ENCODE results near the gene PRDX5. TPM values are rescaled to one million over a fixed set of nuclear protein-coding genes. Genes with fewer than 3 reads are reported as not detected.

PRDX5 gene
- polyA plus RNA-seq, 2 donors: 442 to 808 TPM

DNA sequence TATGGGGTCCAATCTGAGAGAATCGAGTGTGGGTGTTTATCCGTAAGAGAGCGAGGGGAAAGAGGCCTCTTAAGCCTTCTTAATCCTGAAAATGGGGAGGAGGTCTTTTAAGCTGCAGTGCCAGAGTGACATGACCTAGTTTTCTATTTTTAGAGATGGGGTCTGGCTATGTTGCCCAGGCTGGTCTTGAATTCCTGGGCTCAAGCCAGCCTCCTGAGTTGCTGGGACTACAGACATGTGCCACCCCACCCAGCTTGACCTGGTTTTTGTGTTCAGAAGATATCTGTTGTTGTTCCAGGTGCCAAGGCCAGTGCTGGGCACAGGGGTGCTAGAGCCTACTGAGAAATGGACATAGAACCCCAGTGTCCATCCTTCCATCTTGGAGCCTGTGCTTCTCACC lies 34.8 kb upstream of the PRDX5 start:
- peak overlapping the region in 1 of 2 donors; percentile 24 for H3K4me3 ChIP-seq (ENCODE audit: low read depth in 1 of 2, low read length in 2 of 2)
- peaks cover 6 to 24% of the 10 kb centered on the region in 2 donors for H3K4me1 ChIP-seq (ENCODE audit: control insufficient read depth in 2 of 2, insufficient read depth in 2 of 2, low read length in 1 of 2)
- peak overlapping the region in 1 of 2 donors; percentile 72 for H3K27ac ChIP-seq (ENCODE audit: low read depth in 2 of 2, low read length in 1 of 2)
- peaks cover 0 to 10% of the 10 kb centered on the region in 2 donors for H3K36me3 ChIP-seq (ENCODE audit: control insufficient read depth in 2 of 2, insufficient read depth in 2 of 2, low read length in 1 of 2)
- 82 to 83% methylated on average over 3 of the region's 3 CpGs for WGBS, 2 donors
- no peaks in the 10 kb centered on the region for H3K9me3 ChIP-seq (ENCODE audit: control insufficient read depth in 2 of 2, insufficient read depth in 1 of 2, low read depth in 1 of 2, low read length in 1 of 2)
- H3K27me3 ChIP-seq (ENCODE audit: control insufficient read depth in 1 of 2, insufficient read depth in 2 of 2, low read length in 2 of 2): no peaks in the 10 kb centered on the region

GRCh38 chr11:64284048-64284961 lies 33.6 kb upstream of the PRDX5 start, which contains the start of gene BAD:
BAD (minus strand) TSS chr11:64284665; CDS start chr11:64284368, 297 bp downstream.
- H3K4me3 ChIP-seq (ENCODE audit: low read depth in 1 of 2, low read length in 2 of 2): peak within 1 kb of the TSS; percentile 63 to 74
- WGBS, 2 donors: 2% methylated on average over 38 to 44 of the region's 44 CpGs
- H3K27ac ChIP-seq (ENCODE audit: low read depth in 2 of 2, low read length in 1 of 2): peak within 1 kb of the TSS; percentile 95 to 97
- H3K27me3 ChIP-seq (ENCODE audit: control insufficient read depth in 1 of 2, insufficient read depth in 2 of 2, low read length in 2 of 2): no peaks in the 10 kb centered on the region
- H3K4me1 ChIP-seq (ENCODE audit: control insufficient read depth in 2 of 2, insufficient read depth in 2 of 2, low read length in 1 of 2): peaks cover 6 to 24% of the 10 kb centered on the region in 2 donors
- no peaks in the 10 kb centered on the region for H3K9me3 ChIP-seq (ENCODE audit: control insufficient read depth in 2 of 2, insufficient read depth in 1 of 2, low read depth in 1 of 2, low read length in 1 of 2)
- H3K36me3 ChIP-seq (ENCODE audit: control insufficient read depth in 2 of 2, insufficient read depth in 2 of 2, low read length in 1 of 2): peaks cover 0 to 5% of the 10 kb centered on the region in 2 donors

- H3K4me3 ChIP-seq (ENCODE audit: low read depth in 1 of 2, low read length in 2 of 2): peak within 1 kb of the TSS; percentile 63 to 74
- WGBS, 2 donors: 0 to 1% methylated on average over 83 to 102 of the region's 102 CpGs
- no peaks in the 10 kb centered on the region for H3K9me3 ChIP-seq (ENCODE audit: control insufficient read depth in 2 of 2, insufficient read depth in 1 of 2, low read depth in 1 of 2, low read length in 1 of 2)
- no peaks in the 10 kb centered on the region for H3K27me3 ChIP-seq (ENCODE audit: control insufficient read depth in 1 of 2, insufficient read depth in 2 of 2, low read length in 2 of 2)
- H3K4me1 ChIP-seq (ENCODE audit: control insufficient read depth in 2 of 2, insufficient read depth in 2 of 2, low read length in 1 of 2): peaks cover 6 to 24% of the 10 kb centered on the region in 2 donors
- H3K36me3 ChIP-seq (ENCODE audit: control insufficient read depth in 2 of 2, insufficient read depth in 2 of 2, low read length in 1 of 2): peaks cover 0 to 5% of the 10 kb centered on the region in 2 donors
- H3K27ac ChIP-seq (ENCODE audit: low read depth in 2 of 2, low read length in 1 of 2): peak within 1 kb of the TSS; percentile 95 to 97
Observed at GRCh38 chr11:64284962-64285884, 32.7 kb upstream of the PRDX5 start, which contains the start of gene GPR137. GPR137 (plus strand) TSS chr11:64285848; CDS start chr11:64286525, 677 bp downstream.

DNA sequence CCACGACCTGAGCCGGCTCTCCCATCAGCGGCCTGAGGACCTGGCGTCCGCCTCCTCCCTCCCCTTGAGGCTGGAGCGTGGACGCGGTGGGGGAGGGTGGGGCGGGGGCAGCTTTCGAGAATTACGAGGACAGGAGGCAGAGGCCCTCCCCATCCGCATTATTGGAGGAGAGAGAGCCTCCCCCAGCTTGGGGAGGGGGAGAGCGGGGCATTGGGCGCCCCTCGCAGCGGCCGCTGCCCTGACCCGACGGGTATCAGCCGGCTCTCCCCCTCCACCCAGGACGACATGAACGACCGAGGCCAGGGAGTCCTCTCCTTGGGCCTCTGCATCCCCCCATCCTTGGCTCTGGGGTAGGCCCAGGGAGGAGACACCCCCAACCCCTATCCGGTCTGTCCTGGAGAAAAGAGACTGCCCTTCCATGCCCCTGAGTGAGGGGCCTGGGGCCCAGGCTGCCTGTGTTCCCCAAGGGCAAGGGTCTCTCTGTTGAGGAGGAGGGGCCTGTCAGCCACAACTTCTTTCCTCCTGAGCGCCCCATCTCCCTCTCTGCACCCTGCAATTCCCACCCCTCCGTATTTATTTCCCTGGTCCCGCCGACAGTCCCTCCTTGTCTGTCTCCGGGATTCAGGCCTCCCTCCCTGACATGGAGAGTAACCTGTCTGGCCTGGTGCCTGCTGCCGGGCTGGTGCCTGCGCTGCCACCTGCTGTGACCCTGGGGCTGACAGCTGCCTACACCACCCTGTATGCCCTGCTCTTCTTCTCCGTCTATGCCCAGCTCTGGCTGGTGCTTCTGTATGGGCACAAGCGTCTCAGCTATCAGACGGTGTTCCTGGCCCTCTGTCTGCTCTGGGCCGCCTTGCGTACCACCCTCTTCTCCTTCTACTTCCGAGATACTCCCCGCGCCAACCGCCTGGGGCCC lies 31.8 kb upstream of the PRDX5 start:
- peaks cover 0 to 2% of the 10 kb centered on the region in 2 donors for H3K27me3 ChIP-seq (ENCODE audit: control insufficient read depth in 1 of 2, insufficient read depth in 2 of 2, low read length in 2 of 2)
- 21 to 29% methylated on average over 30 to 40 of the region's 40 CpGs for WGBS, 2 donors
- H3K27ac ChIP-seq (ENCODE audit: low read depth in 2 of 2, low read length in 1 of 2): peak overlapping the region; percentile 54 to 97
- peaks cover 6 to 24% of the 10 kb centered on the region in 2 donors for H3K4me1 ChIP-seq (ENCODE audit: control insufficient read depth in 2 of 2, insufficient read depth in 2 of 2, low read length in 1 of 2)
- H3K36me3 ChIP-seq (ENCODE audit: control insufficient read depth in 2 of 2, insufficient read depth in 2 of 2, low read length in 1 of 2): peaks cover 0 to 5% of the 10 kb centered on the region in 2 donors
- H3K9me3 ChIP-seq (ENCODE audit: control insufficient read depth in 2 of 2, insufficient read depth in 1 of 2, low read depth in 1 of 2, low read length in 1 of 2): no peaks in the 10 kb centered on the region
- peak overlapping the region; percentile 63 to 74 for H3K4me3 ChIP-seq (ENCODE audit: low read depth in 1 of 2, low read length in 2 of 2)

DNA sequence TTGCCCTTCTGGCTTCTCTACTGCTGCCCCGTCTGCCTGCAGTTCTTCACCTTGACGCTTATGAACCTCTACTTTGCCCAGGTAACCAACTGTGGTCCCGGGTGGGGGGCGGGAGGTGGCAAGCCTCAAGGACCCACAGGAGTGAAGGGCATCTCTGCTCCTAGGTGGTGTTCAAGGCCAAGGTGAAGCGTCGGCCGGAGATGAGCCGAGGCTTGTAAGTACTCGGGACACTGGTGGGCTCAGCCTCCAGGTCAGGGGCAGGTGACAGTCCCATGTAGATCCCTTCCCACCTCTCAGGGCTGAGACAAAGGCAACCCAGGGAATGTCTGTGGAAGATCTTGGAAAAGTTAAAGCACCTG lies 31.1 kb upstream of the PRDX5 start:
- peaks cover 9 to 26% of the 10 kb centered on the region in 2 donors for H3K4me1 ChIP-seq (ENCODE audit: control insufficient read depth in 2 of 2, insufficient read depth in 2 of 2, low read length in 1 of 2)

GRCh38 chr11:64287676-64288352 lies 30.1 kb upstream of the PRDX5 start:
- H3K4me1 ChIP-seq (ENCODE audit: control insufficient read depth in 2 of 2, insufficient read depth in 2 of 2, low read length in 1 of 2): peaks cover 11 to 28% of the 10 kb centered on the region in 2 donors
- no peak overlapping the region for H3K4me3 ChIP-seq (ENCODE audit: low read depth in 1 of 2, low read length in 2 of 2)
- no peak overlapping the region for H3K27ac ChIP-seq (ENCODE audit: low read depth in 2 of 2, low read length in 1 of 2)
- WGBS, 2 donors: 93 to 94% methylated on average over 33 of the region's 33 CpGs
- peaks cover 0 to 17% of the 10 kb centered on the region in 2 donors for H3K27me3 ChIP-seq (ENCODE audit: control insufficient read depth in 1 of 2, insufficient read depth in 2 of 2, low read length in 2 of 2)
- peaks cover 0 to 2% of the 10 kb centered on the region in 2 donors for H3K36me3 ChIP-seq (ENCODE audit: control insufficient read depth in 2 of 2, insufficient read depth in 2 of 2, low read length in 1 of 2)
- no peaks in the 10 kb centered on the region for H3K9me3 ChIP-seq (ENCODE audit: control insufficient read depth in 2 of 2, insufficient read depth in 1 of 2, low read depth in 1 of 2, low read length in 1 of 2)

More for the DNA sequence above, 31.1 kb upstream of the PRDX5 start:
- 82 to 84% methylated on average over 9 of the region's 9 CpGs for WGBS, 2 donors
- Histone ChIP-seq H3K27me3 (ENCODE audit: control insufficient read depth in 1 of 2, insufficient read depth in 2 of 2, low read length in 2 of 2) (peaks cover 0 to 7% of the 10 kb centered on the region in 2 donors), H3K27ac (ENCODE audit: low read depth in 2 of 2, low read length in 1 of 2) (no peak overlapping the region), H3K36me3 (ENCODE audit: control insufficient read depth in 2 of 2, insufficient read depth in 2 of 2, low read length in 1 of 2) (peaks cover 0 to 5% of the 10 kb centered on the region in 2 donors), H3K9me3 (ENCODE audit: control insufficient read depth in 2 of 2, insufficient read depth in 1 of 2, low read depth in 1 of 2, low read length in 1 of 2) (no peaks in the 10 kb centered on the region), H3K4me3 (ENCODE audit: low read depth in 1 of 2, low read length in 2 of 2) (no peak overlapping the region)

GRCh38 chr11:64288353-64288750 lies 29.6 kb upstream of the PRDX5 start:
- H3K27ac ChIP-seq (ENCODE audit: low read depth in 2 of 2, low read length in 1 of 2): no peak overlapping the region
- peaks cover 0 to 21% of the 10 kb centered on the region in 2 donors for H3K27me3 ChIP-seq (ENCODE audit: control insufficient read depth in 1 of 2, insufficient read depth in 2 of 2, low read length in 2 of 2)
- H3K36me3 ChIP-seq (ENCODE audit: control insufficient read depth in 2 of 2, insufficient read depth in 2 of 2, low read length in 1 of 2): peaks cover 0 to 2% of the 10 kb centered on the region in 2 donors
- no peak overlapping the region for H3K4me3 ChIP-seq (ENCODE audit: low read depth in 1 of 2, low read length in 2 of 2)
- WGBS, 2 donors: 91 to 92% methylated on average over 9 of the region's 9 CpGs
- no peaks in the 10 kb centered on the region for H3K9me3 ChIP-seq (ENCODE audit: control insufficient read depth in 2 of 2, insufficient read depth in 1 of 2, low read depth in 1 of 2, low read length in 1 of 2)
- H3K4me1 ChIP-seq (ENCODE audit: control insufficient read depth in 2 of 2, insufficient read depth in 2 of 2, low read length in 1 of 2): peaks cover 11 to 25% of the 10 kb centered on the region in 2 donors

GRCh38 chr11:64289002-64289564 lies 28.8 kb upstream of the PRDX5 start:
- no peak overlapping the region for H3K27ac ChIP-seq (ENCODE audit: low read depth in 2 of 2, low read length in 1 of 2)
- peaks cover 0 to 21% of the 10 kb centered on the region in 2 donors for H3K27me3 ChIP-seq (ENCODE audit: control insufficient read depth in 1 of 2, insufficient read depth in 2 of 2, low read length in 2 of 2)
- H3K36me3 ChIP-seq (ENCODE audit: control insufficient read depth in 2 of 2, insufficient read depth in 2 of 2, low read length in 1 of 2): peaks cover 0 to 2% of the 10 kb centered on the region in 2 donors
- 90 to 91% methylated on average over 13 of the region's 13 CpGs for WGBS, 2 donors
- H3K9me3 ChIP-seq (ENCODE audit: control insufficient read depth in 2 of 2, insufficient read depth in 1 of 2, low read depth in 1 of 2, low read length in 1 of 2): no peaks in the 10 kb centered on the region
- H3K4me3 ChIP-seq (ENCODE audit: low read depth in 1 of 2, low read length in 2 of 2): no peak overlapping the region
- H3K4me1 ChIP-seq (ENCODE audit: control insufficient read depth in 2 of 2, insufficient read depth in 2 of 2, low read length in 1 of 2): peaks cover 11 to 19% of the 10 kb centered on the region in 2 donors
